Neural progenitor cell (in vitro differentiated cells): ENCODE measurements around the gene CUEDC1.

ENCODE experiments used
- CTCF ChIP-seq: fragments of 200-600 bp; sonication (generic); IDR thresholded peaks from 2 replicates; pipeline ENCODE4 v1.5.1; 2017; ENCODE audit warnings: antibody characterized with exemption, mild to moderate bottlenecking
- EZH2phosphoT487 ChIP-seq: fragments of 200-600 bp; sonication (generic); IDR thresholded peaks from 2 replicates; pipeline ENCODE4 v1.6.1; 2017; ENCODE audit warnings: antibody characterized with exemption

- no peak for TF ChIP-seq EZH2phosphoT487
- TF ChIP-seq CTCF: no peak
These were observed 16.9 kb upstream of the CUEDC1 start for GRCh38 chr17:57972151-57972550.
